ENCODE measurements around the gene CYB5A.

The CYB5A gene

DNA sequence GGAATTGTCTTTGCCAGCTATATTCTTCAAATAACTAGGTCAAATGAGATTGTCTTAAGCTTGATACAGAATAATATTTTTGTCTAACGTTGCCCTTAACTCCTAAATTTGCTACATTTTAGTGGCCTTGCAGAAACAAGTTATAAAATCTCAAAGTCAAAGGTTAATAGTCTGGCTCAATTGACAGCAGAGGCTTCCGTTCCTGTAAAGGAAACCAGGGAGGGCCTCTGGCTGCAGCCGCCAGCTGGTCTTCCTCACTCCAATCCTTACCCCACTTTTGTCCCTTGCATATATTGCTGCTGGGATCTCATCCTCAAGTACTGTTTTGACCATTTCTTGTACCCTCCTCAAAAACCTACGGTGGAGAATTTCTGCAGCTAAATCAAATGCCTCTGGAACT is 17.1 kb downstream of the CYB5A start:
- no peaks in the 10 kb centered on the region for H3K27me3 ChIP-seq (ENCODE audit: control insufficient read depth, insufficient read depth, low read length)
- no peak overlapping the region for H3K27ac ChIP-seq (ENCODE audit: low read length)
- H3K36me3 ChIP-seq (ENCODE audit: control insufficient read depth, low read depth, low read length), result no peaks in the 10 kb centered on the region
- no peak overlapping the region for H3K9ac ChIP-seq (ENCODE audit: low read length)
- H3K4me3 ChIP-seq (ENCODE audit: low read length), result no peak overlapping the region
- H3K9me3 ChIP-seq (ENCODE audit: control insufficient read depth, low read depth, low read length), result no peaks in the 10 kb centered on the region
- peaks cover 7% of the 10 kb centered on the region for H3K4me1 ChIP-seq (ENCODE audit: control insufficient read depth, low read depth, low read length)

DNA sequence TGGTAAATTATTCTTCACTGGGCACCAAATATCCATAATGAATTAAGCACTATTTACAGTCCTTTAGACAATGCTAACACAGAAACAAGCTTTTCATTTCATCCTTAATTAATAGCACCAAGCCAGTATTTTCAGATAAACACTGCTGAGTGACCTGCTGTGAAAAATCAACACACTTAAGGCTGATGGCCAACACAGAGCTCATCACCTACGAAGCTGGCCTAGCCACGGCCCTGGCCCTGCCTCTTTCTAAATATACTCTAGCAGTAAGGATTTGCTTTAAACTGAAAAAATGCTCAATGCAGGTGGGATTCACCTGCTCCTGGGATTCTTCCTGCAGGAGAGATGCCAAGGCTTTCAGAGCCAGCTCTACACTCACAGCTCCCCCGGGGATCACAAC is 18.4 kb downstream of the CYB5A start:
- Histone ChIP-seq H3K27me3 (ENCODE audit: control insufficient read depth, insufficient read depth, low read length) (no peaks in the 10 kb centered on the region), H3K4me3 (ENCODE audit: low read length) (no peak overlapping the region), H3K9me3 (ENCODE audit: control insufficient read depth, low read depth, low read length) (no peaks in the 10 kb centered on the region), H3K4me1 (ENCODE audit: control insufficient read depth, low read depth, low read length) (peaks cover 7% of the 10 kb centered on the region), H3K9ac (ENCODE audit: low read length) (no peak overlapping the region), H3K36me3 (ENCODE audit: control insufficient read depth, low read depth, low read length) (no peaks in the 10 kb centered on the region), H3K27ac (ENCODE audit: low read length) (no peak overlapping the region)

DNA sequence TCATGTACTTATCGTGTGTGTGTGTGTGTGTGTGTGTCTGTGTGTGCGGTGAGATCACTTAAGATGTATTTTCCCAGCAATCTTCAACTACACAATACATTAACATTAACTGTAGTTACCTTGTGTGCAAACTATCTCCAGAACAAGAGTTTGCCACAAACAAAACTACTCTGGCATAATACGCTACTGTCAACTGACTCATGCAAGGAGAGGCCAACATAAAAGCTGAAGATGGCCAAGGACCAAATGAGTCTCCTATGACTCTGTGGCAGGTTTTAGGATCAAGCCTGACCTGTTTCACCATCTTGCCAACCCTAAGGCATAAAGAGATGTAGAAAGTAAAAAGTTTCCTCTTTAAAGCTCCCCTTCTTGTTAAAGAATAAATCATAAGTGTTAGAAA is 20.1 kb downstream of the CYB5A start:
- Histone ChIP-seq H3K4me3 (ENCODE audit: low read length) (no peak overlapping the region), H3K9ac (ENCODE audit: low read length) (no peak overlapping the region), H3K27ac (ENCODE audit: low read length) (no peak overlapping the region), H3K4me1 (ENCODE audit: control insufficient read depth, low read depth, low read length) (peaks cover 7% of the 10 kb centered on the region), H3K27me3 (ENCODE audit: control insufficient read depth, insufficient read depth, low read length) (no peaks in the 10 kb centered on the region), H3K9me3 (ENCODE audit: control insufficient read depth, low read depth, low read length) (no peaks in the 10 kb centered on the region), H3K36me3 (ENCODE audit: control insufficient read depth, low read depth, low read length) (no peaks in the 10 kb centered on the region)

DNA sequence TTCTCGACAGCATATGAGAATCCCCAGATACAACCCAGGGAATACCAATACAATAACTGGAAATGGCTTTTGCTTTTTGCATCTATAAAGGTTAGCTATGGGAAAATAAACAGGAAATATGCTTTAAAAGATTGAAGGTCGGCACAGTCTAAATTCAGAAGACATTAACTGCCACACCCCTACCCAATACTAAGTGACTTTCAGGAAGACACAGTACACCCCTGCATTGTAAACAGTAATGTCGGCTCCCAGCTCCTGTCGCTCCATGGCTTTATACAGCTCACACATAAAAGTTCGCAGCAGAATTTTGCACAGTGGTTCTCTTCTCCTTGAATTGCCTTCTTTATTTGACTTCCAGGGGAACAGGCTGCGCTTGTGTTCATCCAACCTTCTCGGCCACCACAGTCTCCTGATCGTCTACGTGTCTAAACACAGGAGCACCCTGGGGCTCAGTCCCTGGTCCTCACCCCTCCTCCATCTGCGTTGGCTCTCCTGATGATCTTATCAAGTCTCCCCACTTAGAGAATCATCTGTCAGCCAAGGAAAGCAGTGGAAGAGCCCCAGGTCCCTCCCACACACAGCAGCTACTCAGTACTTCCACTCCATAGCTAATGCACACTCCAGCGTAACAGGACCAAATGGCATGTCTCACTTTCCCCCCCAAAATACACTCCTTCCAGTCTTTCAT is 22.7 kb downstream of the CYB5A start:
- Histone ChIP-seq H3K27ac (ENCODE audit: low read length) (no peak overlapping the region), H3K36me3 (ENCODE audit: control insufficient read depth, low read depth, low read length) (no peaks in the 10 kb centered on the region), H3K27me3 (ENCODE audit: control insufficient read depth, insufficient read depth, low read length) (no peaks in the 10 kb centered on the region), H3K4me3 (ENCODE audit: low read length) (no peak overlapping the region), H3K9me3 (ENCODE audit: control insufficient read depth, low read depth, low read length) (no peaks in the 10 kb centered on the region), H3K4me1 (ENCODE audit: control insufficient read depth, low read depth, low read length) (peaks cover 7% of the 10 kb centered on the region), H3K9ac (ENCODE audit: low read length) (no peak overlapping the region)

DNA sequence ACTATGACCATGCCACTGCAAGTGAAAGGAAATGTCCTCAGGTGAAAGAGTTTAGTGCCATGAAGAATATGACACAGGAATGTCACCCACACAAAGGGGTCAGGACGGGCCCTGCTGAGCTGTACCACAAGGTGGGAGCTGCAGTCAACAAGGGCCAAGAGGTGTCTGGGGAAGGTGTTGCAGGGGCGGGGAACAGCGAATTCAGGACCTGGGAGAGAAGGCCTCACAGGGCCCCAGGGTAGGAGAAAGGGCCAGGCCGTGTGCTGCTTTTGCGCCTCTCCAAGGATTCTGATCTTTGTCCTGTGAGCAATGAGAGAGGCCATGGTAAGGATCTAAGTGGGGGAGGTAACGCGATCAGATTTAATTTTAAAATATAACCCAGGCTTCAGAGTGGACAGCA is 23.6 kb downstream of the CYB5A start:
- Histone ChIP-seq H3K27ac (ENCODE audit: low read length) (no peak overlapping the region), H3K36me3 (ENCODE audit: control insufficient read depth, low read depth, low read length) (peaks cover 2% of the 10 kb centered on the region), H3K4me1 (ENCODE audit: control insufficient read depth, low read depth, low read length) (no peaks in the 10 kb centered on the region), H3K9me3 (ENCODE audit: control insufficient read depth, low read depth, low read length) (no peaks in the 10 kb centered on the region), H3K27me3 (ENCODE audit: control insufficient read depth, insufficient read depth, low read length) (no peaks in the 10 kb centered on the region), H3K9ac (ENCODE audit: low read length) (no peak overlapping the region), H3K4me3 (ENCODE audit: low read length) (no peak overlapping the region)

DNA sequence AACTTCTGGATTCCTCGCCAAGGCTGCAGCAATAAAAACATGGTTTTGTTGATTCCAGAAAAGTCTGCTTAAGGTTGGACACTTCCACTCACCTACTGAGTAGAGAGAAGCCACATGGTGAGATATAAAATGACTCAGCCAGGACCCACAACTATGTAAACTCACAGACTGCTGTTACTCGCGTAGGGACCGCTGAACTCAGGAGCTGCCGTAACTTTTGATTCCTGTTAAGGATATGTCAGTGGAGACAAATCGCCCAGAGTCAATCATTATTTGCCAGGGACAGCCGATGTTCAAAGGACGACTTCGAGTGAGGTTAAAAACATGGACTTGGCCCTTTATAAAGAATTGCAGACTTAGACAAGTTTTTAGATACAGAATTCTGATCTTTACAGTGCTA is 25.6 kb downstream of the CYB5A start:
- Histone ChIP-seq H3K27me3 (ENCODE audit: control insufficient read depth, insufficient read depth, low read length) (no peaks in the 10 kb centered on the region), H3K4me3 (ENCODE audit: low read length) (no peak overlapping the region), H3K9me3 (ENCODE audit: control insufficient read depth, low read depth, low read length) (no peaks in the 10 kb centered on the region), H3K4me1 (ENCODE audit: control insufficient read depth, low read depth, low read length) (no peaks in the 10 kb centered on the region), H3K36me3 (ENCODE audit: control insufficient read depth, low read depth, low read length) (peaks cover 13% of the 10 kb centered on the region), H3K9ac (ENCODE audit: low read length) (no peak overlapping the region), H3K27ac (ENCODE audit: low read length) (no peak overlapping the region)

DNA sequence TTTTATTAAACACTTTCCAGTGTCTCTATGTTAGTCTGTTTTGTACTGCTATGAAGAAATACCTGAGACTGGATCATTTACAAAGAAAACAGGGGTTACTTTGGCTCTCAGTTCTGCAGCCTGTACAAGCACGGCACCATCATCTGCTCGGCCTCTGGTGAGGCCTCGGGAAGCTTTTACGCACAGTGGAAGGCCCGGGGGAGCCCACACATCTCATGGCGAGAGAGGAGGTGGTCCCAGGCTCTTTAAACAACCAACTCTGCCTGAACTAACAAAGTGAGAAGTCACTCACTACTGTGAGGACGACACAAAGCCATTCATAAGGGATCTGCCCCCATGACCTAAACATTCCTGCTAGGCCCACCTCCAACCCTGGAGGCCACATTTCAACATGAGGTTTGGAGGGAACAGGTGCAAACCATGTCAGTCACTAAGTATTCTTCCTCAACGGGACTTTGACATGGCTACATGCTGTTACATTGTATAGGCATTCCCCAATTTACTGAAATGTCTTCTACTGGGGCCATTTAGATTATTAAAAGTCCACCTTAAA is 26.1 kb downstream of the CYB5A start:
- Histone ChIP-seq H3K4me3 (ENCODE audit: low read length) (no peak overlapping the region), H3K4me1 (ENCODE audit: control insufficient read depth, low read depth, low read length) (no peaks in the 10 kb centered on the region), H3K9me3 (ENCODE audit: control insufficient read depth, low read depth, low read length) (no peaks in the 10 kb centered on the region), H3K27me3 (ENCODE audit: control insufficient read depth, insufficient read depth, low read length) (no peaks in the 10 kb centered on the region), H3K36me3 (ENCODE audit: control insufficient read depth, low read depth, low read length) (peaks cover 16% of the 10 kb centered on the region), H3K9ac (ENCODE audit: low read length) (no peak overlapping the region), H3K27ac (ENCODE audit: low read length) (no peak overlapping the region)

DNA sequence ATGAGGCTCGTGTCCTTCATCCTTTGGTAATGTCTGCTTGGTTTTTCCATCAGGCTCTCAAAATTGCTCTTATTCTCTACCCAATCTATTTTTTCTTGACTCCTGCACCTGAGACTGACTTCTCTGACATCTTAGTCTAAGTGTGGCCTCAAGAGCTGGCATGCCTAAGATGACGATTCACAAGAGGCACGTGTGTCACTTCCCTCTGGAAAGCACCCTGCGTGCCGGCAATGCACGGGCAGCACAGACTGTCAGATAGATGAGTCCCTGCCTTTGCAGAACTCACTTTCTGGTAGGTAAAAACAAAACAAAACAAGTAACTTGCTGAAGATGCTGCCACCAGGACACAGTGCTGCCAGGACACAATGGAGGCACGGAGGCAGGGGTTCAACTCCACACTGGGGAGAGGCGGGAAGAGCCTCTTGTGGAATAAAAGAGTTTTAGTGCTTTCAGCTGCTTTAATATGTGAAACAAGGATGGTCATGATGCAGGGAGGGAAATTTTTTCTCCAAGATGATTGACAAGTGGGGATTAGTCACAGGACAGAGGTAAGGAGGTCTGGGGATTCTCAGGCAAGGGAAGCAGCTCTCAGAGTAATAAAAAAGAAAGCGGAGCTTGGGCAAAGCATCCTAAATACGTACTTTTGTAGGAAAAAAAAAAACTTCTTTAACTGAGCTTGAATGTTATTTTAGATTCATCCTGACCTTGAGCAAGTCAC is 27.3 kb downstream of the CYB5A start:
- H3K27me3 ChIP-seq (ENCODE audit: control insufficient read depth, insufficient read depth, low read length), result no peaks in the 10 kb centered on the region
- H3K9me3 ChIP-seq (ENCODE audit: control insufficient read depth, low read depth, low read length), result no peaks in the 10 kb centered on the region
- peaks cover 19% of the 10 kb centered on the region for H3K36me3 ChIP-seq (ENCODE audit: control insufficient read depth, low read depth, low read length)
- H3K4me3 ChIP-seq (ENCODE audit: low read length), result no peak overlapping the region
- H3K9ac ChIP-seq (ENCODE audit: low read length), result no peak overlapping the region
- H3K27ac ChIP-seq (ENCODE audit: low read length), result no peak overlapping the region
- H3K4me1 ChIP-seq (ENCODE audit: control insufficient read depth, low read depth, low read length), result no peaks in the 10 kb centered on the region

DNA sequence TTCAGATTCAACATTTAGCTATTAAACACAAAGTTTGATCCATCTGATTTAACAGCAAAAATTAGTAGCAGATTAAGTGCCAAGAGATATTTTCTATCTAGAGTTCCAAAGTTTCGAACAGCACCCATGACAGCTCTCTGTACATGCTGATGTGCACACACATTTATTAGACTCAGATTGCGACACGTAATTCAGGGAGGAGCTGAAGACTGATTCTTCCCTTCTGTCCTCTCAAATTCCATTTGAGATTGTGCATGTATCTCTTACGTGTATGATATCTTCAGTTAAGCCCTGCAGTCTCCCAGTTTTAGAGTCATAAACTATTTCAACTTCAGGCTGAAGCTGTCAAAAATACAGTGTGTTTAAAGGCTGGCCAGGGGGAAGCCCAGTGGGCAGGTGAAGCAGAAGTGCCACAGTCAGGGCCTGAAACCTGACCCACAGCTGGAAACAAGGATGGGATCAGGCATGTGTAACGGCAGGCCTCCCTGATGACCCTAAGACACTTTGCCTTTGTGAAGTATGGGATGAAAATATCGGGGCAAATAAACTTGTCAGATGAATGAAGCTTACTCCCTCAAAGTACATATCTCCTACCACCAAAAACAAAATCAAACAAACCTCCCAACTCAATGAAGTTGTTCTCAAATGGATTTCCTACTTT is 30.6 kb downstream of the CYB5A start:
- peaks cover 5% of the 10 kb centered on the region for H3K4me1 ChIP-seq (ENCODE audit: control insufficient read depth, low read depth, low read length)
- H3K4me3 ChIP-seq (ENCODE audit: low read length), result no peak overlapping the region
- H3K9me3 ChIP-seq (ENCODE audit: control insufficient read depth, low read depth, low read length), result no peaks in the 10 kb centered on the region
- H3K27ac ChIP-seq (ENCODE audit: low read length), result no peak overlapping the region
- H3K27me3 ChIP-seq (ENCODE audit: control insufficient read depth, insufficient read depth, low read length), result no peaks in the 10 kb centered on the region
- peaks cover 19% of the 10 kb centered on the region for H3K36me3 ChIP-seq (ENCODE audit: control insufficient read depth, low read depth, low read length)
- no peak overlapping the region for H3K9ac ChIP-seq (ENCODE audit: low read length)

DNA sequence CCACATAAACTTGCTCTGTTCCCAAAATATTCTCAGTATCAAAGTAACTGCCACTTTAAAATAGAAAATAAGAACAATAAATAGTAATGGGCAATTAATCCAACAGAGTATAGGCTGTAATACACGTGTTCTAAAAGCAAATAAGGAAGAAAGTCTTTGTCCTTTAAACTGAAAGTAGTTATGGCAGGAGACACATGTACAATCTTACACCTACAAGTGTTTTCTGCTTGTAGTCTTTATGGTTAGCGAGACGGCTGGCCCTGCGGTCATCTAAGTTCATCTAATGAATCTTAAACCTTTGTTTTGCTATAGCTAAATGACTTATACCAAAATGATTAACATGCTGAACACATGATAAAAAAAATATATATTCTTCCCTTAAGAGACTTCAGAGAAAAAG is 32.4 kb downstream of the CYB5A start:
- peaks cover 8% of the 10 kb centered on the region for H3K4me1 ChIP-seq (ENCODE audit: control insufficient read depth, low read depth, low read length)
- no peak overlapping the region for H3K27ac ChIP-seq (ENCODE audit: low read length)
- no peaks in the 10 kb centered on the region for H3K9me3 ChIP-seq (ENCODE audit: control insufficient read depth, low read depth, low read length)
- H3K36me3 ChIP-seq (ENCODE audit: control insufficient read depth, low read depth, low read length), result peaks cover 19% of the 10 kb centered on the region
- H3K9ac ChIP-seq (ENCODE audit: low read length), result no peak overlapping the region
- H3K27me3 ChIP-seq (ENCODE audit: control insufficient read depth, insufficient read depth, low read length), result no peaks in the 10 kb centered on the region
- H3K4me3 ChIP-seq (ENCODE audit: low read length), result no peak overlapping the region

DNA sequence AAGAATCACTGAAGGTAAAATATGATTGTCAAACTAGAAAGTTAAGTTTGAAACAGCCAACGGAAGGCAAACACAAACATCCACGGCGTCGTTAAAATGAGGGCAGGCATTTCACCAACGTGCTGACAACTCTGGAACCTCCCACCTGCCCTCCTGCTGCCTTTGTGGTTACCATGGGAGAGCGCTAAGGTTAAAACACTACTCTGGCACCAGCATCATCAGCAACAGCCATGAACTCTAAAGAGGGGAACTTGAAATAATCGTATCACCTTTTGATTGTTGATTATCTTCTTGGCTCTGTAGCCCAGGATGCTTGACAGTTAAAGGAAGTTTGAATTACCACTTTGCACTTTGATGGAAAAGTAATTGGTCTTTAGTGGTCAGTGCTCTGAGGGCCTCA is 34.7 kb downstream of the CYB5A start:
- Histone ChIP-seq H3K27ac (ENCODE audit: low read length) (no peak overlapping the region), H3K9ac (ENCODE audit: low read length) (no peak overlapping the region), H3K9me3 (ENCODE audit: control insufficient read depth, low read depth, low read length) (no peaks in the 10 kb centered on the region), H3K4me3 (ENCODE audit: low read length) (no peak overlapping the region), H3K4me1 (ENCODE audit: control insufficient read depth, low read depth, low read length) (peaks cover 8% of the 10 kb centered on the region), H3K27me3 (ENCODE audit: control insufficient read depth, insufficient read depth, low read length) (no peaks in the 10 kb centered on the region), H3K36me3 (ENCODE audit: control insufficient read depth, low read depth, low read length) (peaks cover 15% of the 10 kb centered on the region)

All from iPS-18a (cell line).